GM21529 (cell line): ENCODE results near the gene GALNTL6.
"Not testable (repeated sequence)": the region's sequence is repeated elsewhere in the genome, so short reads cannot be mapped to it uniquely, and the experiment has no call there.

Source experiments
- ATAC-seq: cut with Tn5 transposase; IDR thresholded peaks from one replicate; pipeline ENCODE4 v1.9.1; 2021; ENCODE audit not compliant: unreplicated experiment

The GALNTL6 gene

GRCh38 chr4:172898715-172899114, 1085.5 kb downstream of the GALNTL6 start:
- ATAC-seq: no peak

GRCh38 chr4:172899861-172900260, 1086.7 kb downstream of the GALNTL6 start:
- no peak for ATAC-seq

- no peak for ATAC-seq
Measured at GRCh38 chr4:172900900-172901299, 1087.7 kb downstream of the GALNTL6 start.

GRCh38 chr4:172912468-172912867, 1099.3 kb downstream of the GALNTL6 start:
- not testable (repeated sequence) for ATAC-seq

GRCh38 chr4:172917403-172917802, 1104.2 kb downstream of the GALNTL6 start:
- ATAC-seq: not testable (repeated sequence)

GRCh38 chr4:172919269-172919668, 1106.1 kb downstream of the GALNTL6 start:
- no peak for ATAC-seq

- no peak for ATAC-seq
Measured at GRCh38 chr4:172927096-172927814, 1114.1 kb downstream of the GALNTL6 start.

- no peak for ATAC-seq
Measured at GRCh38 chr4:172928347-172928746, 1115.1 kb downstream of the GALNTL6 start.

GRCh38 chr4:172938072-172938829, 1125.0 kb downstream of the GALNTL6 start:
- ATAC-seq: no peak

- no peak for ATAC-seq
Measured at GRCh38 chr4:172938870-172939269, 1125.7 kb downstream of the GALNTL6 start.

- no peak for ATAC-seq
Measured at GRCh38 chr4:172942840-172943239, 1129.6 kb downstream of the GALNTL6 start.

- no peak for ATAC-seq
Measured at GRCh38 chr4:172945611-172946010, 1132.4 kb downstream of the GALNTL6 start.

- no peak for ATAC-seq
Measured at GRCh38 chr4:172946503-172946902, 1133.3 kb downstream of the GALNTL6 start.

GRCh38 chr4:172947594-172947993, 1134.4 kb downstream of the GALNTL6 start:
- no peak for ATAC-seq

- ATAC-seq: no peak
Measured at GRCh38 chr4:172950990-172951389, 1137.8 kb downstream of the GALNTL6 start.

GRCh38 chr4:172951679-172952451, 1138.7 kb downstream of the GALNTL6 start:
- no peak for ATAC-seq

- ATAC-seq: no peak
Measured at GRCh38 chr4:172953896-172954568, 1140.8 kb downstream of the GALNTL6 start.

- ATAC-seq: not testable (repeated sequence)
Measured at GRCh38 chr4:172956340-172956739, 1143.1 kb downstream of the GALNTL6 start.

GRCh38 chr4:172957216-172957615, 1144.0 kb downstream of the GALNTL6 start:
- ATAC-seq: no peak

GRCh38 chr4:172962564-172963353, 1149.6 kb downstream of the GALNTL6 start:
- ATAC-seq: no peak
